Mesendoderm (in vitro differentiated cells): Measurements from ENCODE around the gene ASCL4.

Source experiments
- DNase-seq: peaks from one replicate; pipeline ENCODE4 v3.0.0; 2013
- H2AK5ac ChIP-seq: 2 replicates; pipeline ENCODE4 v1.6.1; 2013; ENCODE audit warnings: low read length, inconsistent platforms
- H2BK120ac ChIP-seq: 2 replicates; pipeline ENCODE4 v1.6.1; 2013; ENCODE audit warnings: low read depth, mild to moderate bottlenecking, low read length, moderate library complexity, mixed read lengths
- H2BK15ac ChIP-seq: replicated peaks from 2 replicates; pipeline ENCODE4 v1.6.1; 2013; ENCODE audit warnings: low read depth, mild to moderate bottlenecking, moderate library complexity
- H2BK5ac ChIP-seq: 2 replicates; pipeline ENCODE4 v1.6.1; 2013; ENCODE audit warnings: low read length, inconsistent platforms
- H3K18ac ChIP-seq: 2 replicates; pipeline ENCODE4 v1.6.1; 2013; ENCODE audit warnings: mild to moderate bottlenecking, low read length, mixed read lengths
- H3K23ac ChIP-seq: one replicate; pipeline ENCODE4 v1.6.1; 2013; ENCODE audit warnings: low read length
- H3K27ac ChIP-seq: 2 replicates; pipeline ENCODE4 v1.5.1; 2013; ENCODE audit warnings: low read depth, mild to moderate bottlenecking, inconsistent platforms, low read length, moderate library complexity
- H3K27me3 ChIP-seq: 2 replicates; pipeline ENCODE4 v1.6.1; 2013; ENCODE audit warnings: low read length, control low read depth, mild to moderate bottlenecking, inconsistent platforms; ENCODE audit not compliant: insufficient read depth, poor library complexity
- H3K36me3 ChIP-seq: 2 replicates; pipeline ENCODE4 v1.6.1; 2013; ENCODE audit warnings: low read length, inconsistent platforms; ENCODE audit not compliant: control insufficient read depth, insufficient read depth
- H3K4ac ChIP-seq: one replicate; pipeline ENCODE4 v1.6.1; 2013; ENCODE audit warnings: low read depth, mild to moderate bottlenecking, low read length, moderate library complexity
- H3K4me1 ChIP-seq: 2 replicates; pipeline ENCODE4 v1.6.1; 2013; ENCODE audit warnings: low read depth, low read length, inconsistent platforms; ENCODE audit not compliant: control insufficient read depth
- H3K4me2 ChIP-seq: 2 replicates; pipeline ENCODE4 v1.6.1; 2013; ENCODE audit warnings: low read length
- H3K4me3 ChIP-seq: 2 replicates; pipeline ENCODE4 v1.5.1; 2013; ENCODE audit warnings: mild to moderate bottlenecking, low read length
- H3K56ac ChIP-seq: one replicate; pipeline ENCODE4 v1.6.1; 2013; ENCODE audit warnings: low read length
- H3K79me1 ChIP-seq: 2 replicates; pipeline ENCODE4 v1.6.1; 2013; ENCODE audit warnings: low read length, inconsistent platforms
- H3K79me2 ChIP-seq: 2 replicates; pipeline ENCODE4 v1.6.1; 2013; ENCODE audit warnings: mild to moderate bottlenecking, low read length; ENCODE audit not compliant: control insufficient read depth, insufficient read depth
- H3K9ac ChIP-seq: 2 replicates; pipeline ENCODE4 v1.6.1; 2013; ENCODE audit warnings: low read length, inconsistent platforms
- H4K5ac ChIP-seq: one replicate; pipeline ENCODE4 v1.6.1; 2013; ENCODE audit warnings: low read length
- H4K8ac ChIP-seq: one replicate; pipeline ENCODE4 v1.6.1; 2013; ENCODE audit warnings: low read depth, mild to moderate bottlenecking, control low read depth, low read length, moderate library complexity
- WGBS: extraction: QIAGEN DNeasy Blood & Tissue Kit; methylation state at CpG from one replicate; pipeline ENCODE4 v1.1.7; 2013; ENCODE audit warnings: low lambda C conversion rate, missing lambda C conversion rate; ENCODE audit not compliant: insufficient coverage; ENCODE audit errors: extremely low coverage; 5-methylcytosine and 5-hydroxymethylcytosine counted together

The ASCL4 gene

GRCh38 chr12:107779077-107779831 lies 4.8 kb downstream of the ASCL4 start:
- Histone ChIP-seq H4K5ac (no peak overlapping the region), H3K4me2 (no peak overlapping the region), H3K27me3 (peaks cover 23% of the 10 kb centered on the region), H3K79me2 (no peaks in the 10 kb centered on the region), H3K56ac (no peak overlapping the region), H3K23ac (no peak overlapping the region), H3K4me1 (no peaks in the 10 kb centered on the region), H2BK15ac (no peak overlapping the region), H3K4ac (no peak overlapping the region), H2BK5ac (no peak overlapping the region), H3K18ac (no peak overlapping the region), H3K9ac (no peak overlapping the region), H4K8ac (no peak overlapping the region), H3K36me3 (no peaks in the 10 kb centered on the region), H2AK5ac (no peak overlapping the region), H3K79me1 (no peaks in the 10 kb centered on the region), H3K27ac (no peak overlapping the region), H3K4me3 (no peak overlapping the region), H2BK120ac (no peak overlapping the region)
- DNase-seq, result no peak
- 100% methylated on average over 1 of the region's 7 CpGs for WGBS

GRCh38 chr12:107780298-107780697 lies 5.8 kb downstream of the ASCL4 start:
- H2AK5ac ChIP-seq, result no peak overlapping the region
- no peak overlapping the region for H3K18ac ChIP-seq
- no peaks in the 10 kb centered on the region for H3K36me3 ChIP-seq
- H3K4me2 ChIP-seq, result no peak overlapping the region
- H4K8ac ChIP-seq, result no peak overlapping the region
- H3K9ac ChIP-seq, result no peak overlapping the region
- H3K56ac ChIP-seq, result no peak overlapping the region
- no peaks in the 10 kb centered on the region for H3K79me1 ChIP-seq
- H3K27ac ChIP-seq, result no peak overlapping the region
- no peaks in the 10 kb centered on the region for H3K4me1 ChIP-seq
- WGBS, result no CpG with 5 or more reads among the region's 1 CpG
- no peak overlapping the region for H3K4me3 ChIP-seq
- no peak overlapping the region for H2BK120ac ChIP-seq
- no peak overlapping the region for H3K23ac ChIP-seq
- no peaks in the 10 kb centered on the region for H3K79me2 ChIP-seq
- no peak for DNase-seq
- no peak overlapping the region for H2BK5ac ChIP-seq
- no peak overlapping the region for H2BK15ac ChIP-seq
- no peak overlapping the region for H3K4ac ChIP-seq
- no peak overlapping the region for H4K5ac ChIP-seq
- H3K27me3 ChIP-seq, result peaks cover 13% of the 10 kb centered on the region

- H3K9ac ChIP-seq, result no peak overlapping the region
- no peak overlapping the region for H3K23ac ChIP-seq
- H2BK15ac ChIP-seq, result no peak overlapping the region
- no peak overlapping the region for H3K18ac ChIP-seq
- no peaks in the 10 kb centered on the region for H3K79me1 ChIP-seq
- H3K4me2 ChIP-seq, result no peak overlapping the region
- H3K4ac ChIP-seq, result no peak overlapping the region
- H2BK120ac ChIP-seq, result no peak overlapping the region
- H2AK5ac ChIP-seq, result no peak overlapping the region
- no peak overlapping the region for H4K5ac ChIP-seq
- H3K27ac ChIP-seq, result no peak overlapping the region
- H3K27me3 ChIP-seq, result peaks cover 1% of the 10 kb centered on the region
- no peak overlapping the region for H3K56ac ChIP-seq
- no CpG with 5 or more reads among the region's 2 CpGs for WGBS
- H3K4me1 ChIP-seq, result no peaks in the 10 kb centered on the region
- no peaks in the 10 kb centered on the region for H3K79me2 ChIP-seq
- H4K8ac ChIP-seq, result no peak overlapping the region
- no peak for DNase-seq
- H3K4me3 ChIP-seq, result no peak overlapping the region
- H2BK5ac ChIP-seq, result no peak overlapping the region
- H3K36me3 ChIP-seq, result no peaks in the 10 kb centered on the region
Measured at GRCh38 chr12:107782067-107782466, 7.6 kb downstream of the ASCL4 start.

- no peak overlapping the region for H2AK5ac ChIP-seq
- no peak overlapping the region for H3K4me3 ChIP-seq
- no peaks in the 10 kb centered on the region for H3K27me3 ChIP-seq
- no peak overlapping the region for H2BK120ac ChIP-seq
- H2BK15ac ChIP-seq, result no peak overlapping the region
- no peak overlapping the region for H3K56ac ChIP-seq
- no peak overlapping the region for H3K4me2 ChIP-seq
- no CpG with 5 or more reads among the region's 6 CpGs for WGBS
- no peak overlapping the region for H3K4ac ChIP-seq
- no peak overlapping the region for H4K5ac ChIP-seq
- H3K27ac ChIP-seq, result no peak overlapping the region
- H3K23ac ChIP-seq, result no peak overlapping the region
- no peak overlapping the region for H4K8ac ChIP-seq
- no peaks in the 10 kb centered on the region for H3K36me3 ChIP-seq
- H3K9ac ChIP-seq, result no peak overlapping the region
- H3K79me1 ChIP-seq, result no peaks in the 10 kb centered on the region
- H3K18ac ChIP-seq, result no peak overlapping the region
- no peak overlapping the region for H2BK5ac ChIP-seq
- H3K79me2 ChIP-seq, result no peaks in the 10 kb centered on the region
- DNase-seq, result no peak
- no peaks in the 10 kb centered on the region for H3K4me1 ChIP-seq
Measured at GRCh38 chr12:107783406-107784376, 9.2 kb downstream of the ASCL4 start.

- no peaks in the 10 kb centered on the region for H3K36me3 ChIP-seq
- H3K79me1 ChIP-seq, result no peaks in the 10 kb centered on the region
- no peak overlapping the region for H4K5ac ChIP-seq
- no peak overlapping the region for H2AK5ac ChIP-seq
- H3K4me3 ChIP-seq, result no peak overlapping the region
- H2BK5ac ChIP-seq, result no peak overlapping the region
- no peak overlapping the region for H3K18ac ChIP-seq
- H2BK15ac ChIP-seq, result no peak overlapping the region
- no peak overlapping the region for H3K4me2 ChIP-seq
- H4K8ac ChIP-seq, result no peak overlapping the region
- H3K4ac ChIP-seq, result no peak overlapping the region
- no peak overlapping the region for H3K27ac ChIP-seq
- no peak overlapping the region for H2BK120ac ChIP-seq
- no peaks in the 10 kb centered on the region for H3K4me1 ChIP-seq
- no CpG with 5 or more reads among the region's 2 CpGs for WGBS
- no peak for DNase-seq
- H3K27me3 ChIP-seq, result no peaks in the 10 kb centered on the region
- no peak overlapping the region for H3K9ac ChIP-seq
- H3K23ac ChIP-seq, result no peak overlapping the region
- H3K56ac ChIP-seq, result no peak overlapping the region
- H3K79me2 ChIP-seq, result no peaks in the 10 kb centered on the region
Measured at GRCh38 chr12:107788281-107788680, 13.8 kb downstream of the ASCL4 start.
